GM10847 (cell line): ENCODE measurements around the gene DDIT4.

ENCODE experiments used
- POLR2A ChIP-seq: IDR thresholded peaks from 2 replicates; pipeline ENCODE4 v1.6.1; 2011; ENCODE audit not compliant: insufficient read length; ENCODE audit errors: extremely low read depth

The DDIT4 gene

DNA sequence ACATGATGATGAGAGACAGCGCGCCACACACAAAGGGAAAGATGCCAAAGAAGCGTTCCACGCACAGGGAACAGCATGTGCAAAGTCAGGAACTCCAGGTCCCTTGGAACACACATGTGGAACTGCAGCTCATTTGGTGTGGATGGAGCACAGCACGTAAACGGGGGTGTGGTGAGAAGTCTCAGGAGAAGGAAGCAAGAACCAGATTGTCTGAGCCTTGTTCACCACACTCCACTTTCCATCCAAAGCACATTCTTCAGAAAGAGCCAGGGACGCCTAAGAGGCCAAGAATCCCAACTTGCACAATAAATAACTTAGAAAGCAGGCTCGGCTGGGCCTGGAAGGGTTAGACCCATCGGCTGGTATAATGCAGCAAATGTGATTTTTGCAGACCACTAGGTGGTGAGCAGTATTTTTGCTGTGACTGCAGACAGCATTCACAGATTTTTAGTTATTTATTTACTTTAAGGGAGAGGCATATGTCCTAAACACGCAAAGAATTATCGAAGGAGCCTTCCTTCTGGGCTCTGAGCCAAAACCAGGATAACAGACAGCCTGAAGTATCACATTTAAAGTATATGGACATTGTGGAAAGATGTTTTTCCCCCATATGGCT lies 29.8 kb upstream of the DDIT4 start:
- TF ChIP-seq POLR2A: no peak

DNA sequence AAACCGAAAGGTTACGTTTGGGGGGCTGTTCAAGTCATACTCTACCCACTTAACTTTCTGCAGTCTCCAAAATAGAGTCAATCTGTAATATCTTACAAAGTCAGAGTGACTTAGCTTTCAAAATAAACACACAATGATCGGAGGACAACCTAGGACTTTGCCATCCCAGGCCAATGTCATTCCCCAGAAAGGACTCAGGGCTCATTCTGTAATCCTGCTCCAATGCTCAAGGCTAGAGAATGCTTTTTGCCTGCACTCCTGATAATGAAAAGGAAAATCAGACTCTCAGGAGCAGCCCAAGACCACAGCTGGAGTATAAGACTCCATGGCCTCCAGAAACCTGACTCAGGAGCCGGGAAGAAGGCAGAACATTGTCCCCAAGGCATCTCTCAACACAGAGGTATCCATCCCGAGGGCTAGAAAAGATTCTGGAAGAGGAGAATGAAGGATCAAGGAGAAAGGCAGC lies 29.1 kb upstream of the DDIT4 start:
- no peak for TF ChIP-seq POLR2A

DNA sequence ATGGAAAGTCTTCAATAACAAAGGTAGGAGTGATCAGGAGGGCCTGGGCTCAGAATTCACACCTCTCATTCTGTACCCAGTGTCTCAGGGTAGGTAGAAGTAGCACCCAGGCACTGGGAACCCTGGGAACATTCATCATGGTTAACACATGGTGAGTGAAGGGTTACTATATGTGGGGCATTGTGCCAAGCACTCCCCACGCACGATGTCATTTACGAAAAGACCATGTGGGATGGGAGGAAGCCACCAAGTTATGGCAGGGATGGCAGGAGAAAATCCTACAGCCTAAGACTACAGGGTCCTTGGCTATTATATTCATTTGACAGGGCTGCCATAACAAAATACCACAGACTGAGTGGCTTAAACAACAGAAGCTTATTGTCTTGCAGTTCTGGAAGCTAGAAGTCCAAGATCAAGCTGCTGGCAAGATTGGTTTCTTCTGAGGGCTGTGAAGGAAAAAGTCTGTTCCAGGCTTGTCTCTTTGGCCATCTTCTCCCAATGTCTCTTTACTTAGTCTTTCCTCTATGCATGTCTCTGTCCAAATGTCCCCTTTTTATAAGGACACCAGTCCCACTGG lies 27.7 kb upstream of the DDIT4 start:
- no peak for TF ChIP-seq POLR2A

DNA sequence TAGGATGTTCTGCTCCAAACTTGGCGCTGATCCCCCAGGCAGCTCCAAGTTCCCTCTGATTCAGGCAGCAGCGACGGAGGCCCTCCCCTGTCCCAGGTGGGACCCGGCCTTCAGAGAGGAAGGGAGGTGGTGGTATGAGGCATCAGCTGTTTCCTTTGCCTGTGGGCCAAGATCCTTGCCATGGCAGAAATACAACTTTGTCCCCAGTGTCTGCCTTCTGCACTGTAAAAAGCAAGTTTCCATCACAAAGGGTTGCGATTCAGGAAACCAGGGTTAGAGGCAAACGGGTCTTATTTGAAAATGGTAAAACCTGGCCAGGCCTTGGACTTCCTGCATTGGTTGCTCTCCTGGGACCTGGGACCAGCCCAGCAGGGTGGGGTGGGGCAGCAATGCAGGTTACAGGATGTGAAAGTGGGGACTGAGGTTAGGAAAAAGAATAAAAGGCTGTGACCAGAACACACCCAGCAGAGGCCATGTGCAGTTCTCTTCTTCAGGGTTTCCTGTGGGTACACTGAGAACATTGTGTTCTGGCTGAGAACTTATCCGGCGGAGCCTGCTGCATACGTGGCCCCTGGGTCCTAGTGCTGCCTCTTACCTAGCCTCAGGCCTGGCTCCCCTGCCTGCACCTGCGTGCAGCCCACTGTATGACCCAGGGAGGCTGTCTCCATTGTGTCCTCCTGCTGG lies 25.1 kb upstream of the DDIT4 start:
- TF ChIP-seq POLR2A: peak; percentile 55

DNA sequence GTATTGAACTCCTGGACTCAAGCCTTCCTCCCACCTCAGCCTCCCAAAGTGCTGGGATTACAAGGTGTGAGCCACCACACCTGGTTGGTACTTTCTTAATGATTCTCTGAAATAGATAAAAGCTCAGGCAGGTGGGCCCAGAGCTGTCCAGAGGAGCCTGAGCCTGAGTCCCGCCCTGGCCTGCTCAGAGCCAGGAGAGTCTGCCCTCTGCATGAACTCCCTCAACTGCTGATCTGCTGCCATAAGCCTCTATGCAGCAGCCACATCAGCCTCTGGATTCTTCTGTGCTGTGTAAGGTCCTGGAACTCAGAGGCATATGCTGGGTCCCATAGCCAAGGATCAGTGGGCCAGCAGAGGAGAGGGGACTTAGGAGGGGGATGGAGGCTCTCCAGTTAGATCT lies 23.1 kb upstream of the DDIT4 start:
- TF ChIP-seq POLR2A: no peak

DNA sequence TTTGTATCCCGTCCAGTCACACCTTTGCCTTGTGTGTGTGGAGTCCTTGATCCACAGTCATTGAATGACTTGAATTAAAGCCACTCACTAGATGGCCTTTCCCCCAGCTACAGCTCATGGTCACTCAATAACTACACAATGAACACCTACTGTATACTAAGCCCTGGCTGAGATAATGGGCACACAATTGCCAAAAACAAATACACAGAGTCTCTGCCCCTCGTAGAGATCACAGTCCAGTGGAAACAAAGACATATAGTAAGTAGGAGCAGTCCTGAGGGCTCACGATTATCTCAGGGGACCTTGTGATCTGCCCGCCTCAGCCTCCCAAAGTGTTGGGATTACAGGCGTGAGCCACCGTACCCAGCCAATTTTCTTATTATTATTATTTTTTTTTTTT lies 22.1 kb upstream of the DDIT4 start:
- no peak for TF ChIP-seq POLR2A

DNA sequence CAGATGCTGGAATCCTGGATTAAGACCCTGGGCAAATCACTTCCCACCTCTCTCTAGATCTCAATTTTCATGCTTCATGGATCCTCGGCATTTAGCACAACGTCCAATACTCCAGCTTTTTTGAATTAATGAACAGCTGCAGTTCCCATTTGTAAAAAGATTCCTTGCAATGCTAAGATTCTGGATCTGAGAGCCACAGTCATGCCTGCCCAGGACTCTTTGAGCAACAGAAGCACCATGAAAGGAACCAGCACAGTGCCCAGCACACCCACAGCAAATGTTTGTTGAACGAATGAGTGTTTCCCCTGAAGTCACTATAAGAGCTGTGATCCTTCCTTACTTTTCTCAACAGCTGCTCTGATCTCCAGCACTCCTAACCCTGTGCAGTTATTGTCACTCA lies 20.8 kb upstream of the DDIT4 start:
- no peak for TF ChIP-seq POLR2A

DNA sequence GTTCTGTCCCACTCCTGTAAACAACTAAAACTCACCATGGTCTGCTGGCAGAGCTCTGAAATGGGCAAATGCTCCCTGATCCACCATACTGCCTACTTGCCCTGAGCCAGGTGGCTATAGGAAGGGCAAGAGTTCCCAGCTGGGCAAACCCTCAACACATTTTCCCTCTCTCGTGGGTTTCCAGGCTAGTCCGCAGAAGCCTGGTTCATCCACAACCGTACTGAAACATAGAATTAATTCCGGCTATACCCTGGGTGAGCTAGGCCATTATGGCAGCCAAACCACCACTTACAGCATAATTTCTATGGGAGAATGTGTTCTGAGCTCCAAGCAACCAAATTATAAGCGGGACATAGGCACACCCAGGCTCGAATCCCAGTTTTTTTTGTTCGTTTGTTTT lies 20.1 kb upstream of the DDIT4 start:
- no peak for TF ChIP-seq POLR2A

DNA sequence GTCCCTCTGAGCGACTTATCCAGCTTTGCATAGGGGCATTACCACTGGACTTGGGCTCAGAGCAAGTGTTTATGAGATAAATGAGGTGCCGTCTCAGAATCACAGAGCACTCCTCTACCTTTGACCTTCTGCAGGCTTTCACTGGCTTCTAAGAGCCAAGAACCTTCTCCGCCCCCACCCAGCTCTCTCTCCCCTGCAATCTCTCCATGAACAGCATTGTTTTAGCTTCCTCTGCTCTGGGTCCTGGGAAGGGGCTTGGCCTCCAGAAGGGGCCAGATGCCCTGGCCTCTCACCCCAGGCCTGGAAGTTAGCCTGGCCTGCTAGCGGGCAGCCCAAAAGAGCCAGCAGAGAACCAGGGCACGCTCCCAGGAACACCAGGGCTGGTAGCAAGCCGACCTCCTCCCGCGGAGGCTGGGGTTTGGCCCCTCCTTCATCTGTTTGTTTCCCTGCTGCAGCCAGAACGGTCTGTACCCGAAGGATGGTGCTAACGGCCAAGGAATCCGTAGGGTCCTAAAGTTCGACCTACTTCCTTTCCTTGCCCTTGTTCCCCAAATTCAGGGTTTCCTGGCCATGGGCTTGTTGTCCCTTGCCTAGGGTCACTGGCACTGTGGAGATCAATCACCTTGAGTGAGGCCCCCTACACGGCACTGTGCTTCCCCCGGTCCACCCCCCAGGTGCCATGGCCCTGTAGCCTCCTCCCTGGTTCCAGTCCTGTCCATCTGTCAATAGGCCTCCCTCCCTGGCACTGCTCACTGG lies 18.7 kb upstream of the DDIT4 start:
- TF ChIP-seq POLR2A: peak; percentile 21

DNA sequence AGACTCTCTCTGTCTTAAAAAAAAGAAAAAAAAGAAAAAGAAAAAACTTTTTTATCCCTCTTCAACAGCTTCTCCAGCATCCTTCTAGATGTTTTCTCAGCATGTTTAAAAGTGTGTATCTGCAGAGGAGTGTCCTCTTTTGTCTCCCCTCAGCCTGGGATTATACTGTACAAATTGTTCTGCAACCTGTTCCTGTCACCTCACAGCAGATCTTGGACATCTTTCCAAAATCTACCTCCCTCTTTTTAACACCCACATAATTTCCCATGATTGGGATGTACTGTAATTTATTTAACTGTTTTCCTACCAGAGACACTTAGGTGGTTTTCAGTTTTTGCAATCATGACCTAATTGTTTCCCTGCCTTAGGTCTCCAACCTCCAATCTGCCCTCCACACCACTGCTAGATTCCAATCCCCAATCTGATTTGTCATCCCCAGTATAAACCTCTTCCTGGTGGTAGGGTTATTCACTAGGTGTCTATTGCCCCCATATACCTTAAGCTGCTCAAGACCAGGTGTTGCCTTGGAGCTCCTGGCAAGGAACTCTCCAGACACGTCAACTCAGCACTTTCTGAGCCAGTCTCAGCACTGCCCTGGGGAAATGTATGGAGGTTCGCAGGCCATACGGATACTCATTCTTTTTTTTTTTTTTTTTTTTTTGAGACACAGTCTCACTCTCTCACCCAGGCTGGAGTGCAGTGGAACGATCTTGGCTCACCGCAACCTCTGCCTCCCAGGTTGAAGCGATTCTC lies 17.6 kb upstream of the DDIT4 start:
- no peak for TF ChIP-seq POLR2A

DNA sequence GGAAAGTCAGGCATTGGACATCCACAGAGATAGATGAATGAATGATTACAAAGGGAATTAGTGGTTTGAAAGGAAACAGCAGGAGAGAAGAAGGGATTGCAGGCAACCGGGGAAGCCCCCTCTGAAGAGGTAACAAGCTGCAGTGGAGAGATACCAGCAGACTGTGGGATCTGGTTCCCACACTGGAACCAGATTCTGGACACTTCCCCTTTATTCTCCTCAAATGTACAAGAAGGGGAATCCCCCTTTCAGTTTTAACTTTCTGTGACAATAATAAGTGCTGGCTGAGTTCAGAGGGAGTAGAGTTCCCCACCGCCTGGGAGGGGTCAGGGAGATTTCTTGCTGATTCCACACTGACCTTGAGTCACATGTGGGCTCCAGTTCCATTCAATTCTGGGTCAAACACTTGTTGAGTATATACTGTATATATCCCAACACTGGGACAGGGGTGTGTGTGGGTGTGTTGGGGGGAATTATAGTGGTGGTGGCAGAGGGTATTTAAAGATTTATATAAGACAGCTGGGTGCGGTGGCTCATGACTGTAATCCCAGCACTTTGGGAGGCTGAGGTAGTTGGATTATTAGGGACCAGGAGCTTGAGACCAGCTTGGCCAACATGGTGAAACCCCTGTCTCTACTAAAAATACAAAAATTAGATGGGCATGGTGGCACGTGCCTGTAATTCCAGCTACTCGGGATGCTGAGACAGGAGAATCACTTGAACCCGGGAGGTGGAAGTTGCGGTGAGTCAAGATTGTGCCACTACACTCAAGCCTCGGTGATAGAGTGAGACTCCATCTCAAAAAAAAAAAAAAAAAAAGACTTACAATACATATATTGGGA lies 16.5 kb upstream of the DDIT4 start:
- TF ChIP-seq POLR2A: no peak

DNA sequence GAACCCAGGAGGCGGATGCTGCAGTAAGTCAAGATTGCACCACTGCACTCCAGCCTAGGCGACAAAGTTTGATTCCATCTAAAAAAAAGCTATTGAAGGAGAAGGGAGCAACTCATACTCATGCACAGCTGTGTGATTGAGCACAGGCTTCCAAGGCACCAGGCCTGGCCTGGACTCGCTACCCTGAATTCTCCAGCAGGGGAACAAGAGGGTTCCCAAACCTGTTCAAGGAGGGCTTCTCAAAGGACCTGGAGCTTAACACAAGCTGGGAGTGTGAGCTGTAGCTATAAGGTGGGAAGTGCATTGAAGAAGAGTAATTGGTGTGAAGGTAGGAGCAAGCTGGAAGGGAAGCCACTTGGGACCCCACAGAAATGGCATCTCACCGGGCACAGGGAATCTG lies 15.1 kb upstream of the DDIT4 start:
- no peak for TF ChIP-seq POLR2A

DNA sequence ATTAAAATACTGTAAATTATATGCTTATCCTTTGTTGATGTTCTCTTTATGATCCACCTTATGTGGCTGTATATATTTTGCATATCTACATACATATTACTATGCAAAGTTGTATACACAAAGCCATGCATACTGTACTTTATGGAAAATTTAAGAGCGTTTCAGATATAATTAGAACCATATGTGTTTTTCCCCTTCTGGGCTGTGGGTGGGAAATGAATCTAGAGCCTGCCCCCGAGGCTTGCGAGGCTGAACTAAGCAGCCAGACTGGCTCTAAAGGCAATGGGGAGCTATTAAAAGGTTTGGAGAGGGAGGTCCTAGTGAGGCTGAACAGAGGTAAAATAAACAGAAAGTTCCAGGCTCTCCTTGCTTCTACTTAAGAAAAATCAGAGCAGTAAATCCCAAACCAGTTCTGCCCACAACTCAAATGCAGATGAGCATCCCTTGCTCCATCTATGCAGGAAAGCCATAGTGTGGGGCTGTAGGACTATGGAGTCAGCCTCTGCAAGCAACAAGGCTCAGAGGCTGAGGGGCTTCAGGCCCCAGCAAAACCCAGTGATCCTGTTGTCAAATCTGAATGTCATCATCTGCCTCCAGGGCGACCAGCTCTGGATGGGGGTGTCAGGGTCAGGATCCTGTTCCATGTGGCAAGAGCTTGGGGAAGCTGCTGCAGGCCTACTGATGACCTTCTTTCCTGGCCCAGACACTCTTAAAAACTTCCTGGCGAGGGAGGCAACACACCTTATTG lies 14.1 kb upstream of the DDIT4 start:
- TF ChIP-seq POLR2A: no peak
